Uterus (tissue), 2 donors: ENCODE results near the gene GHR.

Experiments used
- POLR2A ChIP-seq, 2 donors: fragments of 450-650 bp; IDR thresholded peaks; one replicate each; pipeline ENCODE4 v1.6.1; 2016; ENCODE audit warnings: antibody characterized with exemption in 2 of 2, mild to moderate bottlenecking in 1 of 2, moderate library complexity in 1 of 2
- TF ChIP-seq, protein P1 (sequence below), 4 experiments: fragments of 200-600 bp in 2 of 4; fragments of 450-650 bp in 2 of 4; sonication (generic) in 2 of 4; IDR thresholded peaks; one replicate each; pipeline ENCODE4 v1.5.1; 2016 to 2019; ENCODE audit warnings: antibody characterized with exemption in 4 of 4, mild to moderate bottlenecking in 2 of 4, moderate library complexity in 1 of 4

DNA sequence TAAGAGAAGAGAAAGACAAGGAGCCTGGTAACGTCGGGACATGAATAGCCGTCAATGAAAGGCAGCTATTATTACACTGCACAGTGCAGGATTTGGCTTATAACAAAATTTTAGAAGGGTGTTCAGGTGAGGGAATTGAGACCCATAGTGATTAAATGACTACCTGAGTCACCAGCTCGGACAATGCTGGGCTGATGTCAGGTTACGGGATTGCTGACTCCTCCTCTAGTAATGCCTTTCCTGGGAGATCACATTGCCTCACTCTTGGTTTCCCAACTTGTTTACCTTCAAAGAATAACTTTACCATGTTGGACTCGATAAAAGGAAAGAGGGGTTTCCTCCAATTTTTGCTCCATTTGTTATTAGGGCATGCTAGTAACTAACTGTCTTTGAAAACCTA lies 132.6 kb downstream of the GHR start:
- TF ChIP-seq POLR2A (IDR thresholded peaks at IDR 0.05): no peak
- TF ChIP-seq, protein P1, sequence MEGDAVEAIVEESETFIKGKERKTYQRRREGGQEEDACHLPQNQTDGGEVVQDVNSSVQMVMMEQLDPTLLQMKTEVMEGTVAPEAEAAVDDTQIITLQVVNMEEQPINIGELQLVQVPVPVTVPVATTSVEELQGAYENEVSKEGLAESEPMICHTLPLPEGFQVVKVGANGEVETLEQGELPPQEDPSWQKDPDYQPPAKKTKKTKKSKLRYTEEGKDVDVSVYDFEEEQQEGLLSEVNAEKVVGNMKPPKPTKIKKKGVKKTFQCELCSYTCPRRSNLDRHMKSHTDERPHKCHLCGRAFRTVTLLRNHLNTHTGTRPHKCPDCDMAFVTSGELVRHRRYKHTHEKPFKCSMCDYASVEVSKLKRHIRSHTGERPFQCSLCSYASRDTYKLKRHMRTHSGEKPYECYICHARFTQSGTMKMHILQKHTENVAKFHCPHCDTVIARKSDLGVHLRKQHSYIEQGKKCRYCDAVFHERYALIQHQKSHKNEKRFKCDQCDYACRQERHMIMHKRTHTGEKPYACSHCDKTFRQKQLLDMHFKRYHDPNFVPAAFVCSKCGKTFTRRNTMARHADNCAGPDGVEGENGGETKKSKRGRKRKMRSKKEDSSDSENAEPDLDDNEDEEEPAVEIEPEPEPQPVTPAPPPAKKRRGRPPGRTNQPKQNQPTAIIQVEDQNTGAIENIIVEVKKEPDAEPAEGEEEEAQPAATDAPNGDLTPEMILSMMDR (IDR thresholded peaks at IDR 0.05): no peak
